ENCODE results near the gene ANKRD10. TPM values are rescaled to one million over a fixed set of nuclear protein-coding genes. Genes with fewer than 3 reads are reported as not detected.

Gene ANKRD10
- total RNA-seq, 1 donor from 2014 or later: 45.2 TPM

DNA sequence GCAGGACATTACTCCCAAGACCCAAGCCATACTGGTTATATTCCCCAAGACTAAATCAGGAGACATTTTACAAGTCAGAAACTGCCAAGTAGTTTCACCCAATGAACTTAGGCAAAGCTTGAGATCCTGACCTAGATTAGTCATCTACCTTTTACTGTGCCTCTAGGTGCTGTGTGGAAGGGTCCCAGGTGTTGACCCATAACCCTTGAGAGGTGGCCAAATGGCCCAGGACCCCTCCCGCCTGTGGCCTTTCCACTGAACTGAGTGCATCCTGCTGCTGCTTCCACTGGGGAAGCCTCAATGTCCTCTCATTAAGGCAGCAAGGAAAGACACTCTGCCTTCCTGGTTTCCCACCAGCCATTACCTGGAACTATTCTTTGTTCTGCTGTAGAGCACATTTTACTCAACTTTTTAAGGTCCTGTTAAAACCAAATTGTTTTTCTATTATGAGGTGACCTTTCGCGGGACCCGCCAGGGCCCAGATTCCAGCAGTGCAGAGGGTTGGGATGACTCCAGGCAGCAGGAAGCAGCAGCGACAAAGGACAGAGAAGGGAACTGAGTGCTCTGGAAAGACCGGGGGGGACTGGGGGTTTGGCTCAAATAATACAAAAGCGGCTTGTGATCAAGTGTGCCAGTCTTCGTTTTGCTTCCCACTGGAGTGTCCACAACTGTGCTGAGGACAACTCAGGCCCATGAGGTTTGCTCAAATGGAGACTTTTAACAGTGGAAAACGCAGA, 27.1 kb downstream of the ANKRD10 start:
- DNase-seq (ENCODE audit: low spot score): no peak
- peak; percentile 16 for ATAC-seq

GRCh38 chr13:110886870-110887596, 27.8 kb downstream of the ANKRD10 start:
- ATAC-seq (no peak), DNase-seq (ENCODE audit: low spot score) (no peak)

GRCh38 chr13:110885966-110886869, 28.7 kb downstream of the ANKRD10 start:
- DNase-seq (ENCODE audit: low spot score) (no peak), ATAC-seq (peak; percentile 14)

DNA sequence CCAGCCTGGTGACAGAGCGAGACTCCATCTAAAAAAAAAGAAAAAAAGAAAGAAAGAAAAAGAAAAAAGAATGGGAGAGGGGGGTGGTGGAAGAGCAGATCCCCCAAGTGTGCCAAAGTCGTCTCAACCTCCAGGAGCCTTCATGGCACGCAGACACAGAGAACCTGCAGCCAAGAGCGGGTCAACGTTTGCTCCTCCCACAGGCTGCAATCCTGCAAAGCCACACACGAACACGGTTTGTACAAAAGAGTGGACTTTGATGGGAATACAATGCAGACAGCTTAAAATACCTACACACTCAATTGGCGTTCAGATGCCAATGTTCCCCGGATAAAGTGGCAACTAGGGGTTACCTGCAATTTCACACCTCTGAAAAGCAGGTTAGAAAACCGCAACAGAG, 29.4 kb downstream of the ANKRD10 start:
- DNase-seq (ENCODE audit: low spot score): no peak
- ATAC-seq: no peak

GRCh38 chr13:110884517-110884916, 30.4 kb downstream of the ANKRD10 start:
- DNase-seq (ENCODE audit: low spot score): no peak

DNA sequence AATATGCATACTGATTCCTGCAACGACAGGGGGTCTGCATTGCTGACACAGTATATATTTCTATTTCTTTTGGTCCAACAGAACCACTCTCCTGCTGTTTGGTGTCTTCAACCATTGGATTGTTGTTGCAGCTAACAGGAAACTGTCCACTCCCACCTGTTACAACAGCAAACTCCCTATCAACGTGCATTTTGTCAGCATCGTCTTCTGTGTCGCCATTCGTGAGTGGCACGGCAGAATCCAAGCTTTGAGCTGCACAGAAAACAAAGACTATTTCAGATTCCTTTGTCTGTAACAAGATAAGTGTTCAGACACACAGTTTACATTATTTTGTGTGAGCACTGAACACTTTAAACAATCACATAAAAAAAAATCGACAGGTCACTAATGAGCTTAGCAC, 31.3 kb downstream of the ANKRD10 start:
- DNase-seq (ENCODE audit: low spot score): no peak
- no peak for ATAC-seq

More at GRCh38 chr13:110884517-110884916, 30.4 kb downstream of the ANKRD10 start:
- no peak for ATAC-seq

GRCh38 chr13:110882972-110883371, 31.9 kb downstream of the ANKRD10 start:
- ATAC-seq (no peak), DNase-seq (ENCODE audit: low spot score) (no peak)

DNA sequence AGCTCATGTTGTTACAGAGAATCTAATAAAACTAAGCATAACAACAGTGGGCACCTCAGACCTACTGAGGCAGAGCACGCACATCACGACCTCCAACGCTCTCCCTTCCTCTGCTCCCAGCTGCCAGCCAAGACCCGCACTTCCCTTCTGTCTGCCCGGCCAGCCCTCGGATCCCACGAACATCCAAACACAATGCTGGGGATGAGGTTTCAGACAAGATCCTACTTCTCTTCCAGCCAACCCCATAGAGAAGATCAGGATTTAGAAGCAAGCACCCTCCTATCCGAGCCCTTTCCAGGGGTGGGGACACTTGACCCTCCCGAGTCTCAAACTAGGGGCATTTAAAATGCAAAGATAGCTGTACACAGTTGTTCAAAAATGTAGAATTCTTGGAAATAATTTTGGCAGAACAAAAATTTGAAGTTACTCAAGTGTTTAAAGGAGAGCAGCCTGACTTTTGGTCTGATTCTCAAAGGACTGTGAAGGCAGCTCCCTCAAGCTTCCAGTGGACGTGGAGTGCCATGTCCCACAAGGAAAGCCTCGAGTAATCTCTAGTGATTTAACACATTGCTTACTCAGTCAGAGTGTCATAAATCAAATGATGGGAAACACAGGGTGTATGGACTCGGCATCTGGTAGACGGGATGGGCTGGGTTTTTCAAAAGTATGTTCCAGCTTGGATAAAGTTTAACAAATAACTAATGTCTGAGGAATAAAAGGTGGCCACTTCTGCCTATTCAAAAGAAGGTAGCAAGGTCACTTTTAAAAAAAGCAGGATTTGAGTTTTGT, 32.8 kb downstream of the ANKRD10 start:
- ATAC-seq (no peak), DNase-seq (ENCODE audit: low spot score) (no peak)

DNA sequence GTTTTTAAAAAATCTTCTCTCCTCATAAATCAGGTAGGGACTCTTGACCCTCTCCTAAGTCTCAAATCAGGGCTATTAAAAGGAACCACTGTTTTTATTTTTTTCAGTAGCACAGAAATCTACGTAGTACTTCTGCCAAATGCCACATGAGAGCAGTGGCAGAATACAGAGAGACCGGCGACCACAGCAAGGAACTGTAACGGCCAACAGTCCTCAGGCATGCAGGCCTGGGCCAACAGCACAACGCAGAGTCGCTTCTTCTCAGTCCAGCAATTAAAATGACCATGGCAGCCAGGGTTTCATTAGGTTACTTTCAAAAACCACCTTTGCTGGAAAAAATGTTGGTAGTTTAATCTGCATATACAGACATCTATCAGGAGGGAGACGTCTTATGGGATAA, 34.2 kb downstream of the ANKRD10 start:
- DNase-seq (ENCODE audit: low spot score): no peak
- no peak for ATAC-seq

DNA sequence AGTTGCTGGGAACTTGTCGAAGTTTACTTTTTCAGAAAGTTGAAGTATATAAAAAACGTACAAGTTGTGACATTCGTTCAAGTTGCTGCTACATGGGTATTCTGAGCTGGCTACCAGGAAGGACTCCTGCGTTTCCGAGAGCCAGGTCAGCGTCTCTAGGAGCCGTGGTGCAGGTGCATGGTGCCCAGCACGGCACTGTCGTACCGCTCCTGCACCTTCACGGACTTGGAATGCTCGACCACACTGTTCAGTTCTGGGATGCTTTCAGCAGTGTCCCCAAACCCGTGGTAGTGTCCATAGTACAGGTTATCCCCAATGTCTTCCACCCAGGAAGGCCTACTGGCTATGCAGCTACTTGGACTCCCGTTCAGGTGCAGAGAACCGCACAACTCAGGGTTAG, 35.4 kb downstream of the ANKRD10 start:
- DNase-seq (ENCODE audit: low spot score) (no peak), ATAC-seq (no peak)

DNA sequence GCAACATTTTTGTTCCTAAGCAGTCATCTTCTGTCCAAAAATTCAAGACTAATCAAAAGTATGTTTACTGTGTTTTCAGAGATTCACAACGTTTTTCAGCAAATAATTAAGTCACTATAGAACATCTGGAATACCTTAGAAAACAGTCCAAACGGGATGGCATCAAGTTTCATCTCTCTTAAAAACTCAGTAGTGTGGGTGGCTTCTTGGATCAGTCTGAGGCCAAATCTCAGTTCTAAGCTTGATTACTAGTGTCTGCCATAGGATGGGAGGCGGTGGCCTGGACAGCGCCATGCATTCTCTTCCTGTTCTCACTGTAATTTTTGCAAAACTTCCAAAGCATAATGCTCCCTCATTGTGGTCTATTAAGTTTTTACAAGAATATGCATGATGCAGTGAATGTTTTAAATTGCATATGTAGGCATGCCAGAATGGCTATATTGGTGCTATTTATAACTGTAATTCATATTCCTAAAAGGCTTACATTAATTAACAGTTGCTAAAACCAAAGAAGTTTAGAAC, 37.1 kb downstream of the ANKRD10 start:
- no peak for DNase-seq (ENCODE audit: low spot score)
- ATAC-seq: no peak

GRCh38 chr13:110876609-110877008, 38.3 kb downstream of the ANKRD10 start:
- ATAC-seq (no peak), DNase-seq (ENCODE audit: low spot score) (no peak)

DNA sequence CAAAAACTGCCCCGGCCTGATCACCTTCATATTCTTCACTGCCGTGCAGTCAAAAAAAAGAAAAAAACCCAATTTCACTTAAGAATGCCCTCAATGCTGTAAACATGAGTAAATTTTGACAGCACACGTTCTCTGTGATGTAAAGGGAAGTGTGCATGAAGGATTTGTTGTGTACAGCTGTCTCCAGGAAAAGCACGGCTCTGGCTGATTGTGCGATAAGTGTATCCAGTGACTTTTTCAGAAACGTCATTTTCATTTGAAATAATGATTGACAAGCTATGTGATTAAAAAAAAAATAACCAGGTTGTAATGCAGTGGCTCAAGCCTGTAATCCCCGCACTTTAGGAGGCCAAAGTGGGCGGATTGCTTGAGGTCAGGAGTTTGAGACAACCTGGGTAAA, 39.6 kb downstream of the ANKRD10 start:
- no peak for DNase-seq (ENCODE audit: low spot score)
- ATAC-seq: no peak

DNA sequence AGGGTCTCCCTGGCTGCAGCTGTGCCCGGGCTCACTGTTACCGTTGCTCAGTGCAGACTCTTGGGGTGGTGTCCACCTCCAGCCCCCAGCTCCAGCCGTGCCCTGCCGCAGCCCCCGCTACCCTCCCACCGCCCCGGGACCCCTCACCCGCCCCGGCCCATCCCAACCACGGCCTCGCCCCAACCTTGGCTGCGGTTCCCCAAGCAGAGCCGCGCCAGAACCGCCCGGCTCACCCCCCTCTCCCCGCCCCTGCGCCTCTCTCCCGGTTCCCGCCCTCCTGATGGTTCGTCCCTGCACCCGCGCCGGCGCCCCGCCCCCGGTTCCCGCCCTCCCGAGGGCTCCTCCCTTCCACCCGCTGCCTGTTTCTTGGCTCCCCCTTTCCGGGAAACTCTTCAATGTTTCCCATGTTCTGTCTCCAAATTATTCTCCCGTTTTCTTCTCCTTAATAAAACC, 40.3 kb downstream of the ANKRD10 start:
- ATAC-seq: peak; percentile 94

DNA sequence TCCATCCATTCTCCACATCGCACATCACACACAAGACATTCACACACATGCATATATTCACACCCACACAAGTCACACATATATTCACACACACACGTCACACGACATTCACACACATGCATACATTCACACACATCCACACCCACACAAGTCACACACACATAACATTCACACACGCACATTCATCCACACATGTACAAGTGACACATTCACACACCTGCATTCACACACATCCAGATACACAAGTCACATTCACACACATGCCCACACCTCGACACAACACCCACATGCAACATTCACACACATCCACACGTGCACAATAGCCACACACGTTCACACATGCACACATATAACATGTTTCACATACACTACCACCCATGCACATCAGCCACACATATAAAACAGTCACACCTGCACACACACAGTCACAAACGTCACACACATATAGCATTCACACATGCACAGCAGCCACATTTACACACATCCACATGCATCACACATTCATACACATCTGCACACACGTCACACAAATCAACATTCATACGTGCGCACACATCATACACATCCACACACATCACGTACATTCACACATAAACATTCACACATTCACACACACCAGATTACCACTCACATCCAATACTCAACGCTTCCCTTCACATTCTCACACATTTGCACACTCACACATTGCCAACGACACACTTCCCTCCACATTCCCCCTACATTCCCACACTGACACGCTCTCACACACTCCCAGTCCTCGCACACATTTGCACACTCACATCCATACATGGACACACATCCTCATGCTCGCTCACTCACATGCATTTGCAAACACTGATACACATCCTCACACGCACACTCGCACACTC, 41.0 kb downstream of the ANKRD10 start:
- DNase-seq (ENCODE audit: low spot score): no peak

More for the DNA sequence above, 40.3 kb downstream of the ANKRD10 start:
- peak; percentile 69 for DNase-seq (ENCODE audit: low spot score)

DNA sequence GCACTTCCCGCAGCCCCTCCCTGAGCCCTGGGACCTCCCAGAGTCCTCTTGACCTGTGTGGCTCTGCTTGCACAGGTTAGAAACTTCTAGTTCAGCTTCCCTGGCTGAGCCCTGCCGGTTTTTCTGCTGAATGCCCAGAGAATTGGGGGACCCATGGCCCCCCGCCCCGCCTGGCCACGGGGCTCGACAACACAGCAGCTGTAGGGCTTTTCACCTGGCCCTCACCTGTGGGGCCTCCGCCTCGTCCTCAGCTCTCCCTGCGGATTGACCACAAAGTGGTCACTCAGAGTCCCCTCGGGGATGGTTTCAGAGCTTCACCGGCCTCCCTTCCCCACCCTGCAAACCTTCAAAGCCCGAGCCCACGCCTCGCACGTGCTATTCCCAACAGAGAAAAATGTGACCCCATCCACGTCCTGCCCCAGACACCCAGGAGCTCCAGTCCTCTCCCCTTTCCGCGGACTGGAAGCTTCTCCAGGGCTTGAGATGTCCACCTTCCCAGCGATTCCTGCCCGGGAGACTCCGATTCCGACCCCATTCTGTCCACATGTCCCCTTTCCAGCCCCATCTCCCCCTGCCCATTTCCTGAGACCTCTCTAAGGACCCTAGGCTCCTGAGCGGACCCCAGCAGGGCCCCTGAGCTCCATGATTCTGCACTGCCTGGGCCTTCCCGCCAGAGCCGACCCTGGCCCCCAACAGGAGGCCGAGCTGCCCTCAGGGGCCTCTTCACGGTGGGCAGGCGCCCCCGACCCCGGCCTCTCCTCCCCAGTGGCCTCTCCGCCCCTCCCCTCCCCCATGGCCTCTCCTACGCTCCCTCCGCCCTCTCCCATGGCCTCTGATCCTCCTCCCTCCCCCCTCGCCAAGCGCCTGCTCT, 41.9 kb downstream of the ANKRD10 start:
- ATAC-seq: no peak
- DNase-seq (ENCODE audit: low spot score): no peak

More for the DNA sequence above, 41.0 kb downstream of the ANKRD10 start:
- ATAC-seq: no peak

- ATAC-seq (no peak), DNase-seq (ENCODE audit: low spot score) (no peak)
Observed at GRCh38 chr13:110872034-110872767, 42.7 kb downstream of the ANKRD10 start.

All from left lobe of liver (tissue), 2 donors.